SIG-M5 treated with dmso at 0.1 percent for 504 hours (cell line): ENCODE data around the gene NTHL1.

Source experiments
- DNase-seq: peaks from one replicate; lab custom pipeline; 2025; ENCODE audit not compliant: unreplicated experiment; lab: John Stamatoyannopoulos, UW

Gene NTHL1

DNA sequence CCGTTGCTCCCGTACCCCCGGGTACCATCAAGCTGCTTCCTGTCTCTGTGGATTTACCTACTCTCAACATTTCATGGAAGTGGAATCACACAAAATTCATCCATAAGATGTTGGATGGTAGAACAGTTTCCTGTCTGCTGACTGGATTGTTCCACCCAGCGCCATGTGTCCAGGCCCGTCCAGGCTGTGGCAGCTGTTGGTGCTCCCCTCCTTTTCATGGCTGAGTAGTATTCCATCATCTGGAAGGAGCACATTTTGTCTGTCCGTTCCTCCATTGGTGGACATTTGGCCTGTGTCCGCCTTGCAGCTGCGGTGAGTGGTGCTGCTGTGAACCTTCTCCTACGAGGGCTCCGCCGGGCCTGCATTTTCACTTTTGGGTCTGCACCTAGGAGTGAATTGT is 18.5 kb upstream of the NTHL1 start:
- no peak for DNase-seq

GRCh38 chr16:2064368-2064945 is 16.8 kb upstream of the NTHL1 start:
- DNase-seq = no peak

DNA sequence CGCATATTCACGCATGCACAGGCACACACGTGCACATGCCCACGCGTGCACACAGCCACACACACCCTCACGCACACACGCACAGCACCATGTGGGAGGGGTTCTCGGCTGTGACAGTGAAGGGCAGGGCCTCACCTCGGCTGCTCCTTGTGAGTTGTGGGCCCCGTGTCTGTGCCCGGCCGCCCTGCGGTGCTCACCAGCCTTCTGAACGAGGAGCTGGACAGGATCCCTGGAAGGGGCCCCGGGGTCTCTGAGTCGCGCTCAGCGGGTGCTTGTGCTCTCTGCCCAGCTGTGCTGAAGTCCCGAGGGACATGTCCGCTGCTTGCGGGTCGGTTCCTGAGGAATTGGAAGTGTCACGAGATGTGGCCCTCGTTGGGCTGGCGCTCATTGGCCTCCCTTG is 16.2 kb upstream of the NTHL1 start:
- DNase-seq = no peak

DNA sequence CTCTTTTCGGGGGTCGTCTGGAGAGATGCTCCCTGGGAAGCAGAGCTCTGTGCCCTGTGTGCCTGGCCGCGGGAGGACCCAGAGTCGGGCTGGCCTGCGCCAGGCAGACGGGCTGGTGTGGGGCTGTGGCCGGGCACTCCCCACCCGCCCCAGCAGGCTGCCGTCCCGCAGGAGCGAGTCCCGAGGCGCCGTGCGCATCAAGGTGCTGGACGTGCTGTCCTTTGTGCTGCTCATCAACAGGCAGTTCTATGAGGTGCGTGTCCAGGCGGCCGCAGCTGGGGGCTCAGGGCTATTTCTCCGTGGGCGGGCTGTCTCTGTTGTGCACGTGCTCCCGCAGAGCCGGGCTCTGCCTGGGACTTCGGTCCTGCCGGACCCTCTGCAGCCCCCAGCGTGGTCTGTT is 15.2 kb upstream of the NTHL1 start:
- no peak for DNase-seq

DNA sequence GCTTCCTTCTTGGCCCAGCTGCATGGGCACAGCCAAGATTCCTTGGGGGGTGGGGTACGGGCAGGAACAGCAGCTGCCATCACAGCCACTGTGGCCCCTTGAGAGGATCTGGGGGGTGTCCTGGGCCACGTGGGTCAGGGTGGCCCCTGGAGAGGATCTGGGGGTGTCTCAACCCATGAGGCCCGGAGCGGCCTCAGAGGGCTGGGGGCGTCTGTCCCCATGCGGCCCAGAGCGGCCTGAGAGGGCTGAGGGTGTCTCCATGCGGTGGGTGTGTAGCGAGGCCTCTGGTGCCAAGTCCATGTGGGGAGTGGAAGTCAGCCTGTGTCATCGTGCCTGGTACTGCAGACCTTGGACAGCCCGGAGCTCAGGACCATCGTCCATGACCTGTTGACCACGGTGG is 13.9 kb upstream of the NTHL1 start:
- no peak for DNase-seq

DNA sequence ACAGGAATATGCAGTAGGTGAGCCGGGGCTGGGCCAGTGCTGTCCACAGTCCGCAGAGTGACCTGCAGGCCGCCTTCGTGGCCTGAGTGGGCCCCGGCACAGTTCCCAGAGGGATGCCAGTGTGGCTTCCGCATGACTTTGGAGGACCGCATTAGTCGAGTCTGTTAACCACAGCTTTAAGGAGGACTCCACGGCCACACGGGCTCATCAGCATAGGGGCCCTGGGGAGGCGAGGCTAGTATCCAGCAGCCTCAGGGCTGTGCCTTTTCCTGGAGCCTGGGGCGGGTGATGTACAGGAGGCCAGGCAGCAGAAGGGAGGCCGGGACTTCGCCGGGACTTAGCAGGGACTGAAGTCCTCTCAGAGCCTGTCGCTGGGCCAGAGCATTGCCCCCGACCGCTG is 13.4 kb upstream of the NTHL1 start:
- DNase-seq = no peak

DNA sequence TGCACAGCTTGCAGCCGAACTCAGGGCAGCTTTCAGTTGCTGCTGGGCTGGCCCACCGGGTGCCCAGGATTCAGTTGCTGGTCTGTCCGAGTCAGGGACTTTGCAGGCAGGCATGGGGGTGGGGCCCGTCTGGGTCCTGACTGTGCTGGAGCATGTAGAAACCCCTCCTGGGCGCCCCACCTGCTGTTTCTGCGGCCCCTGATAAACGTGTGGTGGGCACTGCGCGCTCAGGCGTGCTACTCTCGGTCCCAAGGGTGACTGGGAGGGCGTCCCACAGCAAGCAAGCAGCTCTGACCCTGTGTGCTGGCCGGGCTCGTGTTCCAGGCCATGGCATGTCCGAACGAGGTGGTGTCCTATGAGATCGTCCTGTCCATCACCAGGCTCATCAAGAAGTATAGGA is 12.7 kb upstream of the NTHL1 start:
- DNase-seq = no peak

- no peak for DNase-seq
Observed at GRCh38 chr16:2058872-2059271, 11.2 kb upstream of the NTHL1 start.

- DNase-seq = no peak
Observed at GRCh38 chr16:2058420-2058819, 10.8 kb upstream of the NTHL1 start.

DNA sequence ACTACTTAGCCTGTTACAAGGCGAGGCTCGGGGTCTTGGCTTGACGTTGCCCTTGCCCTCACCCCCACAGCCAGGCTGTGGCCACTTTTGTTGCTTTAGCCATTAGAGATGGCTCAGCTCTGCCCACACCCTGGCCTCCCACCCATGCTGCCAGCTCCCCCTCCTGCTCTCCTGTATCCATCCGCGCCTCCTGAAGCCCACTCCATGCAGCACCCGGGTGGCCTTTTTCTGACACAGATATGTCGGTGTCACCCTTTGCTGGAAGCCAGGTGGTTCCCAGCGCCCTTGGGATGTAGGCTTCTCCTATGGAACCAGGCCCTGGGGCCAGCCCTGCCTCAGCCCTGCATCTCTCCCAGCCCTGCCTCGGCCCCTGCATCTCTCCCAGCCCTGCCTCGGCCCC is 9.8 kb upstream of the NTHL1 start:
- DNase-seq = no peak

DNA sequence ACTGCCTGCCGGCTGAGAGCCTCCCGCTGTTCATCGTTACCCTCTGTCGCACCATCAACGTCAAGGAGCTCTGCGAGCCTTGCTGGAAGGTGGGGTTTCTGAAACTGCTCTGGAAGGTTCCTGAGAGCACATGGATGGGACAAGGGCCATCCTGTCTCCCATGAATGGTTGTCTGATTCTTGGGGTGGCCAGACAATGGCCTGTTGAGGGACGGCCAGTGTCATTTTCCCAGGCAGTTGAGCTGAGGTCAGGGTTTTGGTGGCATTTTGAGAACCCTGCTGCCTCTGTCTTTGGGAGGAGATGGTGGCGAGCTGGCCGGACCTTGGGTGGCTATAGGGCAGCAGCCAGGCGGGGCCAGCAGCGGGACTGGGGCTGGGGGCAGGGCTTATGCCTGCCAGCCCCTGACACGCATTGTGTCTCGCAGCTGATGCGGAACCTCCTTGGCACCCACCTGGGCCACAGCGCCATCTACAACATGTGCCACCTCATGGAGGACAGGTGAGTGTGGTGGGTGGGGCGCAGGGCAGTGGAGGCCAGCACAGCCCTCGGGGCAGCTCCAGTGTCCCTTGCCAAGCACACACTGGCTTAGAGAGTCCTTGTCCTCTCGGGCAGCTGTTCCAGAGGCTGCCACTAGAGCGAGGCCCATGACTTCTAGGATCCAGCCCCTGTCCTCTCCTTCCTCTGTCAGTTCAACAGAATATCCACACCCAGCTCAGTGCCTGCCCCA is 9.2 kb upstream of the NTHL1 start:
- DNase-seq = no peak

- DNase-seq = no peak
Observed at GRCh38 chr16:2056077-2056476, 8.4 kb upstream of the NTHL1 start.

GRCh38 chr16:2054543-2055245 is 7.1 kb upstream of the NTHL1 start:
- no peak for DNase-seq

DNA sequence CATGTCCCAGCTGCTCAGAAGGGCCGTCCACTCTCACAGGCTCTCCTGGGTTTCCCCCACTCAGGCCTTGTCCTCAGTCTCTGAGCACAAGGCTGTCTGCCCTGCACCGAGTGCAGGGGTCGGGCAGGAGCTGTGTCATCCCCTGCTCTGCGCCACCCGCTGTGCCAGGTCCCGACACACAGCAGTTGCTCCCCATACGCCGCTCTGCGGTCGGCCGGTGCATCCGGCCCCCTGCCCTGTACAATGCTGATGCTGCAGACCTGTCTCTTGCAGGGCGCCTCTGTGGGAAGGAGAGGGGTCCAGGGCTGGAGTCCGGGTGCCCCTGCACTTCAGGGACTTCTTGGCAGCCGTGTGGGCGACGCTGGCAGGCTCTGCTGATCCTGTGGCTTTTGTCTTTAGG is 6.3 kb upstream of the NTHL1 start:
- no peak for DNase-seq

- no peak for DNase-seq
Observed at GRCh38 chr16:2053211-2053610, 5.6 kb upstream of the NTHL1 start.

DNA sequence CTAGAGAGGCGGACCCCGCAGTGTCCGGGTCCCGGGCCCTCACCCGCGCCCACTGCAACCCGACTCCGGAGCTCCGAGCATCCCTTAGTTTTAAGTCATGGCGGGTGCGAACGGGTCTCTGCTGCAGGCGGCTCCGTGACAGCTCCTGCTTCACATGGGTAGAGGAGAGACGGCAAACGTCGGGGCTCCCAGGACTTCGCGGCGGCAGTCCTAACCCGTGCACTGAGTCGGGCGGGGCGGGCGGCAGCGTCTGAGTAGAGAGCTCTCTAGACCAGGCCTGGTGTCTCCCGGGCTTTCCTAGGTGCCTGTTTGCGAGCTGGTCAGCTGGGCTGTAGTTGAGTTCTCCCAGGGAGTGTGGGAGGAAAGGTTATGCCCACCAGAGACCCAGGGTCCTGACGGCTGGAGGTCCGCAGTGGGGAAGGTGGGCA is 496 bp upstream of the NTHL1 start:
- no peak for DNase-seq

DNA sequence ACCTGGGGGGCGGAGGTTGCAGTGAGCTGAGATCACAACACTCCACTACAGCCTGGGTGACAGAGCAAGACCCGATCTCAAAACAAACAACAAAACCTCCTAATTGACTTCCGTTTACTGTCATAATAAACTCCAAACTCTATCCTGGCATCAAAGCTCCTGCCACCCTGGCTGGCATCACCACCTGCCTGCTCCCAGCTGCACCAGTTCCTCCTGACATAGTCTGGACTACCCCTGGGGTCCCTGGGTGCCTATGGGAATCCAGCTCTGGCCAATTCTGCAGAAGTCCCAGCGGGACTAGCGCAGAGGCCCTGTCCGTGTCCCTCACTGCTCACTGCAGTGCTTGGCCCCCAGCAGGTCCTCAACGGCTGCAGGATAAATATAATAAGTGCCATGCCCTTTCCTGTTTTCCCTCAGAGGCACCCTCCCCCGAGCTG is 723 bp downstream of the NTHL1 start:
- DNase-seq = no peak

- DNase-seq = no peak
Observed at GRCh38 chr16:2045965-2046892, 1.4 kb downstream of the NTHL1 start.

DNA sequence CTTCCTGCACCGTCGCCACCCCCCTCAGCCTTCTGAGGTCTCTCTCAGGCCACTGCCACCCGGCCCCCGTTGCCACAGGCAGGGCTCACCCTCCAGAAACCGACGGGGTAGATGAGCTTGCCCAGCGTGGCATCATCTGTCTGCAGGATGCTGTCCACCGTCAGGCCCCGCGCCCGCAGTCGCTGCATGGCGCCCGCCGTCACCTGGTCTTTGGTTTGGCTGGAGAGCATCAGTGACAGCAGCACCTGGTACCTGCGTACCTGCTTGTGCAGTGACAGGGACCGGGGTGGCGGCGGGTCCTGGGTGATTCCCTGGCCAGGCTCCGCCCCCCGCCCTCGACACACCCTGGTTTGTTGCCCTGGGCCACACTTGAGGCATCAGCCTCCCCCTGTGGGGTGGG is 3.1 kb downstream of the NTHL1 start:
- no peak for DNase-seq

- DNase-seq = no peak
Observed at GRCh38 chr16:2043667-2044451, 3.8 kb downstream of the NTHL1 start.
